Nephron progenitor cell (in vitro differentiated cells): ENCODE data around the gene TBCK.

Experiments
- DNase-seq: peaks from one replicate; pipeline ENCODE4 v3.0.0; 2021
- H3K27ac Mint-ChIP-seq: 2 replicates; pipeline ENCODE4 v1.8.0; 2021; ENCODE audit warnings: mild to moderate bottlenecking, moderate library complexity, mixed read lengths
- H3K27me3 Mint-ChIP-seq: 2 replicates; pipeline ENCODE4 v1.8.0; 2021; ENCODE audit warnings: mild to moderate bottlenecking, low read depth, mixed read lengths; ENCODE audit not compliant: poor library complexity
- H3K36me3 Mint-ChIP-seq: 2 replicates; pipeline ENCODE4 v1.8.0; 2021; ENCODE audit warnings: low read depth, mixed read lengths
- H3K4me1 Mint-ChIP-seq: 2 replicates; pipeline ENCODE4 v1.8.0; 2021; ENCODE audit warnings: mixed read lengths
- H3K4me3 Mint-ChIP-seq: 2 replicates; pipeline ENCODE4 v1.8.0; 2021; ENCODE audit warnings: mild to moderate bottlenecking, moderate library complexity, mixed read lengths
- H3K9me3 Mint-ChIP-seq: 2 replicates; pipeline ENCODE4 v1.8.0; 2021; ENCODE audit warnings: mild to moderate bottlenecking, moderate library complexity, mixed read lengths
- TF ChIP-seq, protein P1 (sequence below): fragments of 200-600 bp; sonication (generic); IDR thresholded peaks from 2 replicates; pipeline ENCODE4 v1.5.0; 2021; ENCODE audit warnings: antibody characterized with exemption

Gene TBCK

DNA sequence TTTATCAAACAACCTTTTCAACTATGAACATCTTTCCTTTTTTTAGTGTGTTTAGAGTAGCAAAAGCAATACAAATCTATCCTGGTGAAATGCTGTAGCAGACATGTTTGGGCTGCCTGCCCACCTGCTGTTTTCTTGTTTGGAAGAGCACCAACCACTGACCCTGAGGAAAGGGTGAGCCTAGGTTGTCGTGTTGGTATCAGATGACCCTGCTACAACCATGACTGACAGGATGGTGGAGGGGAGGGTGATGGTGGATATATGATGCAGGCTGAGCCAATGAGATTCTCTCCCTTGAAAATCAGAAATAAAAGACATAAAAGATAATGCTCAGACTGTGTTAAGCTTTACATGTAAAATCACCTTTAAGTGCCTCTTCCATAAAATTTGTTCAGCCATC is 219.6 kb downstream of the TBCK start:
- TF ChIP-seq, protein P1, sequence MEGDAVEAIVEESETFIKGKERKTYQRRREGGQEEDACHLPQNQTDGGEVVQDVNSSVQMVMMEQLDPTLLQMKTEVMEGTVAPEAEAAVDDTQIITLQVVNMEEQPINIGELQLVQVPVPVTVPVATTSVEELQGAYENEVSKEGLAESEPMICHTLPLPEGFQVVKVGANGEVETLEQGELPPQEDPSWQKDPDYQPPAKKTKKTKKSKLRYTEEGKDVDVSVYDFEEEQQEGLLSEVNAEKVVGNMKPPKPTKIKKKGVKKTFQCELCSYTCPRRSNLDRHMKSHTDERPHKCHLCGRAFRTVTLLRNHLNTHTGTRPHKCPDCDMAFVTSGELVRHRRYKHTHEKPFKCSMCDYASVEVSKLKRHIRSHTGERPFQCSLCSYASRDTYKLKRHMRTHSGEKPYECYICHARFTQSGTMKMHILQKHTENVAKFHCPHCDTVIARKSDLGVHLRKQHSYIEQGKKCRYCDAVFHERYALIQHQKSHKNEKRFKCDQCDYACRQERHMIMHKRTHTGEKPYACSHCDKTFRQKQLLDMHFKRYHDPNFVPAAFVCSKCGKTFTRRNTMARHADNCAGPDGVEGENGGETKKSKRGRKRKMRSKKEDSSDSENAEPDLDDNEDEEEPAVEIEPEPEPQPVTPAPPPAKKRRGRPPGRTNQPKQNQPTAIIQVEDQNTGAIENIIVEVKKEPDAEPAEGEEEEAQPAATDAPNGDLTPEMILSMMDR: no peak
- Mint-ChIP-seq H3K27ac (peak overlapping the region; percentile 60), H3K27me3 (no peaks in the 10 kb centered on the region)

DNA sequence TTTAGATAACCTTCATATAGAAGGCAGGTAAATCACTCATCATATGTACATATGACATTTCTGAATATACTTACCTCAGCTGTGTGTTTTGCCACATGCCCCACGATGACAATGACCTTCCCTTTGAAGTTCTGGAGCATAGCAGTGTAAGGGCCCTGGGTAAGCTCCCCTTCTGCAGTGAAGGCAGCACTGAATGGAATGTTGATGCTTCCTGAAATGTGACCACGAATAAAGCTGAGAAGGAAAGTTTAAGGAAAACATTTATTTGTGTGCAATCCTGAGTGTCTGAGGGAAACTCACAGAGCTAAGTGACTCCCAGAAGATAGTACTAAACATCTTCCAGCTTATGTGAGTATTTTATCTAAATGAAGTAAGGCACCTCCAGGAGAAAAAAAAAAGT is 220.6 kb downstream of the TBCK start:
- no peak for DNase-seq
- H3K4me3 Mint-ChIP-seq: no peak overlapping the region
- H3K27ac Mint-ChIP-seq: peak overlapping the region; percentile 3
- H3K27me3 Mint-ChIP-seq: no peaks in the 10 kb centered on the region
- peaks cover 26% of the 10 kb centered on the region for H3K9me3 Mint-ChIP-seq
- TF ChIP-seq, protein P1: no peak
- peaks cover 20% of the 10 kb centered on the region for H3K4me1 Mint-ChIP-seq
- H3K36me3 Mint-ChIP-seq: peaks cover 47% of the 10 kb centered on the region

More for the DNA sequence above, 219.6 kb downstream of the TBCK start:
- Mint-ChIP-seq H3K4me1 (peaks cover 20% of the 10 kb centered on the region), H3K4me3 (no peak overlapping the region), H3K36me3 (peaks cover 37% of the 10 kb centered on the region), H3K9me3 (peaks cover 15% of the 10 kb centered on the region)
- no peak for DNase-seq

DNA sequence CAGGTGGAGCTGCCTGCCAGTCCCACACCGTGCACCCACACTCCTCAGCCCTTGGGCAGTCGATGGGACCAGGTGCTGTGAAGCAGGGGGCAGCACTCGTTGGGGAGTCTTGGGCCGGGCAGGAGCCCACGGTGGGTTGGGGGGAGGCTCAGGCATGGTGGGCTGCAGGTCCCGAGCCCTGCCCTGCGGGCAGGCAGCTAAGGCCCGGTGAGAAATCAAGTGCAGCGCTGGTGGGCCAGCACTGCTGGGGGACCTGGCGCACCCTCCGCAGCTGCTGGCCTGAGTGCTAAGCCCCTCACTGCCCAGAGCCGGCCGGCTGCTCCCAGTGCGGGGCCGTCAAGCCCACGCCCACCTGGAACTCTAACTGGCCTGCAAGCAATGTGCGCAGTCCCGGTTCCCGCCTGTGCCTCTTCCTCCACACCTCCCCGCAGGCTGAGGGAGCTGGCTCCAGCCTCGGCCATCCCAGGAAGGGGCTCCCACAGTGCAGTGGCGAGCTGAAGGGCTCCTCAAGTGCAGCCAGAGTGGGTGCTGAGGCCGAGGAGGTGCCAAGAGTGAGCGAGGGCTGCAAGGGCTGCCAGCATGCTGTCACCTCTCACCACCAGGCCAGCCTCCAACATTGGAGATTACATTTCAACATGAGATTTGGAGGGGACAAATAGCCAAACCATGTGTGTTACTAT is 223.5 kb downstream of the TBCK start:
- Mint-ChIP-seq H3K36me3 (peaks cover 77% of the 10 kb centered on the region), H3K9me3 (peaks cover 53% of the 10 kb centered on the region), H3K27me3 (no peaks in the 10 kb centered on the region), H3K4me1 (peaks cover 20% of the 10 kb centered on the region), H3K4me3 (no peak overlapping the region), H3K27ac (no peak overlapping the region)
- TF ChIP-seq, protein P1: no peak
- DNase-seq: no peak

DNA sequence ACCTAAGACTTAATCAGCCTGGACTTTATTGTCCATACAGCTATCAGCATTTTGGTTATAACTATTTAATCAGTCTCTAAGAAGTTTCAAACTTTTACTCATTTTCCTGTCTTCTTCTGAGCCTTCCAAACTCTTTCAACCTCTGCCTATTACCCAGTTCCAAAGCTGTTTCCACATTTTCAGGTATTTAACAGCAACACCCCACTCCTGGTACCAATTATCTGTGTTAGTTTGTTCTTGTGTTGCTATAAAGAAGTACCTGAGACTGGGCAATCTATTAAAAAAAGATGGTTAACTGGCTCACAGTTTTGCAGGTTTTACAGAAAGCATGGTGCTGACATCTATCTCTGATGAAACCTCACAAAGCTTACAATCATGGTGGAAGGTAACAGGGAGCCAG is 225.2 kb downstream of the TBCK start:
- Mint-ChIP-seq H3K27me3 (no peaks in the 10 kb centered on the region), H3K9me3 (peaks cover 69% of the 10 kb centered on the region), H3K36me3 (peaks cover 93% of the 10 kb centered on the region), H3K27ac (no peak overlapping the region), H3K4me1 (peaks cover 10% of the 10 kb centered on the region), H3K4me3 (no peak overlapping the region)
- no peak for DNase-seq
- TF ChIP-seq, protein P1: no peak

DNA sequence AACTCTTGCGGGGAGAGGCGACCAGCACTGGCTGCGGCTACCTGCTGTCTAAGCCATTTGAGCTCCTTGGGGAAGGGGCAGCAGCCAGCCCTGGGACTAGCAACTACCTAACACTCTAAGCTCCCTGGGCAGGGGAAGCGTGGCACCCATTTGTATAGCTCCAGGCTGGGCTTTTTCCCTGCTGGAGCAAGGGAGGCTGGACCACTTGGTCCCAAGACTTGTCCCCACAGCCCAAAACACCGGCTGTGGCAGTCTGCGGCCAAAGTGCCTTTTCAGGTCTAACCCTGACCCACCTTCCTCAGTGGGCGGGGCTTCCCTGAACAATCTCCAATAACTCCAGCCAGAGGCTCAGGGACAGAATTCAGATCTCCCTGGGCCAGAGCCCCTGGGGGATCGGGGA is 232.9 kb downstream of the TBCK start:
- TF ChIP-seq, protein P1: no peak
- peaks cover 85% of the 10 kb centered on the region for H3K9me3 Mint-ChIP-seq
- peaks cover 97% of the 10 kb centered on the region for H3K36me3 Mint-ChIP-seq
- H3K4me3 Mint-ChIP-seq: no peak overlapping the region
- no peak for DNase-seq
- no peaks in the 10 kb centered on the region for H3K4me1 Mint-ChIP-seq
- H3K27ac Mint-ChIP-seq: no peak overlapping the region
- no peaks in the 10 kb centered on the region for H3K27me3 Mint-ChIP-seq

DNA sequence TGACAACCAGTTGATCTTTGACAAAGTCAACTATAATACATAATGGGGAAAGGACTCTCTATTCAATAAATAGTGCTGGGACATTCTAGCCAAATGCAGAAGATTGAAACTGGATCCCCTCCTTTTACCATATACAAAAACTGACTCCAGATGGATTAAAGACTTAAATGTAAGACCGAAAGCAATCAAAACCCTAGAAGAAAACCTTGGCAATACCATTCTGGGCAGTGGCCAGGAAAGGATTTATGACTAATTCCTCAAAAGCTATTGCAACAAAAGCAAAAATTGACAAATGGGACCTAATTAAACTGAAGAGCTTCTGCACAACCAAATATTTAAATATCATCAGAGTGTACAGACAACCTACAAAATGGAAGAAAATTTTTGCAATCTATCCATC is 235.6 kb downstream of the TBCK start:
- H3K4me3 Mint-ChIP-seq: no peak overlapping the region
- H3K27me3 Mint-ChIP-seq: no peaks in the 10 kb centered on the region
- no peaks in the 10 kb centered on the region for H3K4me1 Mint-ChIP-seq
- DNase-seq: no peak
- H3K36me3 Mint-ChIP-seq: peaks cover 95% of the 10 kb centered on the region
- no peak overlapping the region for H3K27ac Mint-ChIP-seq
- peaks cover 79% of the 10 kb centered on the region for H3K9me3 Mint-ChIP-seq
- TF ChIP-seq, protein P1: no peak
